K562 (cell line): Measurements from ENCODE around the gene SCG5. TPM values are rescaled to one million over a fixed set of nuclear protein-coding genes. Genes with fewer than 3 reads are reported as not detected.

Experiments used
- ATAC-seq: fragments of 200-7000 bp; cut with Tn5 transposase; 3 replicates; pipeline ENCODE4 v1.9.1; 2020; ENCODE audit warnings: moderate library complexity
- BruUV-seq: library from RNA; stranded (reverse); fragments of 400-500 nt; replicated peaks from 2 replicates; lab custom pipeline; 2021; lab: Mats Ljungman, UMichigan
- CTCF ChIA-PET: fragments of 300-600 bp; formaldehyde crosslinking; extraction: SDS; loops from one replicate; lab custom pipeline; 2021; ENCODE audit warnings: low intra/inter-chr PET ratio; lab: Yijun Ruan, JAX
- POLR2A ChIA-PET: fragments of 300-600, 350-650 bp; sonication (Branson Sonifier 250); formaldehyde crosslinking; extraction: SDS; loops from one replicate; lab custom pipeline; 2021; ENCODE audit warnings: antibody characterized with exemption, inconsistent platforms; lab: Yijun Ruan, JAX
- DNase-seq, 4 experiments: peaks; one replicate each; pipeline versions ENCODE4 v3.0.0 to v3.0.0-alpha.2; 2011 to 2018; ENCODE audit warnings: low spot score in 3 of 4, mixed read lengths in 3 of 4; ENCODE audit errors: extremely low read depth in 1 of 4
- FAIRE-seq: peaks from 2 replicates; lab custom pipeline; 2011; peaks lifted over from hg19 to GRCh38; lab: Jason Lieb, UNC
- H2AFZ ChIP-seq: 2 replicates; pipeline ENCODE4 v1.6.0; 2011; ENCODE audit warnings: low read depth, low read length, control low read depth, inconsistent platforms
- H3K27ac ChIP-seq: fragments of 200-600 bp; 3 replicates; pipeline ENCODE4 v1.8.0; 2011; ENCODE audit warnings: low read depth, mild to moderate bottlenecking, control low read depth, inconsistent platforms, low read length, moderate library complexity, mixed read lengths; ENCODE audit errors: extremely low read depth
- H3K27me3 ChIP-seq, 2 experiments: fragments of 300-600 bp in 1 of 2; 2 replicates in 1 of 2; 3 replicates in 1 of 2; pipeline versions ENCODE4 v1.6.0 to v1.8.0; 2011; ENCODE audit warnings: inconsistent platforms in 2 of 2, low read length in 2 of 2, mild to moderate bottlenecking in 1 of 2, mixed read lengths in 1 of 2, moderate library complexity in 1 of 2; ENCODE audit not compliant: control insufficient read depth in 2 of 2, insufficient read depth in 2 of 2
- H3K36me3 ChIP-seq: fragments of 300-600 bp; 3 replicates; pipeline ENCODE4 v1.8.0; 2011; ENCODE audit warnings: mild to moderate bottlenecking, low read length, inconsistent platforms; ENCODE audit not compliant: control insufficient read depth, insufficient read depth
- H3K4me1 ChIP-seq, 2 experiments: fragments of 200-600 bp in 1 of 2; replicated peaks in 1 of 2; 2 replicates in 1 of 2; 3 replicates in 1 of 2; pipeline versions ENCODE4 v1.5.1 to v1.8.0; 2011; ENCODE audit warnings: inconsistent platforms in 2 of 2, low read length in 2 of 2, mild to moderate bottlenecking in 1 of 2, mixed read lengths in 1 of 2, moderate library complexity in 1 of 2; ENCODE audit not compliant: control insufficient read depth in 2 of 2, insufficient read depth in 2 of 2
- H3K4me2 ChIP-seq: 2 replicates; pipeline ENCODE4 v1.6.1; 2011; ENCODE audit warnings: low read length, control low read depth, inconsistent platforms, mixed read lengths; ENCODE audit not compliant: insufficient read depth
- H3K4me3 ChIP-seq: fragments of 200-600 bp; sonication (generic), shearing (Covaris generic); 2 replicates; pipeline ENCODE4 v1.5.1; 2016; ENCODE audit warnings: control low read depth, inconsistent platforms
- H3K79me2 ChIP-seq: fragments of 200-600 bp; 3 replicates; pipeline ENCODE4 v1.8.0; 2011; ENCODE audit warnings: low read length, inconsistent platforms; ENCODE audit not compliant: control insufficient read depth, insufficient read depth
- H3K9ac ChIP-seq, 2 experiments: 2 replicates each; pipeline versions ENCODE4 v1.6.0 to v1.6.1; 2011; ENCODE audit warnings: low read depth in 2 of 2, low read length in 2 of 2, control low read depth in 1 of 2, inconsistent platforms in 1 of 2, mild to moderate bottlenecking in 1 of 2, mixed read lengths in 1 of 2; ENCODE audit not compliant: insufficient read depth in 1 of 2
- H3K9me1 ChIP-seq: one replicate; pipeline ENCODE4 v1.6.0; 2011; ENCODE audit warnings: inconsistent platforms, mild to moderate bottlenecking, low read length, moderate library complexity; ENCODE audit not compliant: control insufficient read depth, insufficient read depth
- H3K9me3 ChIP-seq: replicated peaks from 2 replicates; pipeline ENCODE4 v1.5.1; 2011; ENCODE audit warnings: low read depth, low read length, inconsistent platforms; ENCODE audit not compliant: control insufficient read depth, insufficient read depth
- H4K20me1 ChIP-seq: replicated peaks from 2 replicates; pipeline ENCODE4 v1.6.1; 2011; ENCODE audit warnings: low read length, inconsistent platforms, mixed read lengths; ENCODE audit not compliant: control insufficient read depth, insufficient read depth
- BRF2 ChIP-seq: IDR thresholded peaks from 3 replicates; pipeline ENCODE4 v1.6.1; 2011; ENCODE audit warnings: borderline replicate concordance, mild to moderate bottlenecking; ENCODE audit not compliant: insufficient read length, insufficient read depth
- CGGBP1 ChIP-seq: fragments of 250-450 bp; sonication (Bioruptor Pico); IDR thresholded peaks from 2 replicates; pipeline ENCODE4 v1.9.0; 2021; ENCODE audit warnings: mild to moderate bottlenecking
- HNRNPK ChIP-seq: fragments of 200-400 bp; formaldehyde crosslinking; IDR thresholded peaks from one replicate; pipeline ENCODE4 v1.6.1; 2018; ENCODE audit warnings: mild to moderate bottlenecking, low read depth, low read length; ENCODE audit not compliant: poor library complexity, severe bottlenecking
- MCM7 ChIP-seq, 2 experiments: fragments of 450-650 bp; IDR thresholded peaks; 2 replicates each; pipeline ENCODE4 v1.6.1; 2016 to 2018
- MEF2A ChIP-seq: IDR thresholded peaks from 2 replicates; pipeline ENCODE4 v1.6.1; 2011; ENCODE audit warnings: low read depth, mild to moderate bottlenecking, low read length, moderate library complexity; ENCODE audit not compliant: control insufficient read depth
- NFYB ChIP-seq: IDR thresholded peaks from 2 replicates; pipeline ENCODE4 v1.6.1; 2011; ENCODE audit warnings: mild to moderate bottlenecking, moderate library complexity; ENCODE audit not compliant: insufficient read length; ENCODE audit errors: extremely low read depth
- RB1 ChIP-seq: fragments of 450-650 bp; IDR thresholded peaks from 2 replicates; pipeline ENCODE4 v1.6.1; 2017; ENCODE audit warnings: low read depth, mild to moderate bottlenecking
- RBFOX2 ChIP-seq: fragments of 200-400 bp; formaldehyde crosslinking; IDR thresholded peaks from 2 replicates; pipeline ENCODE4 v1.6.1; 2017; ENCODE audit warnings: low read depth, mild to moderate bottlenecking, low read length, moderate library complexity
- SFPQ ChIP-seq: fragments of 200-400 bp; formaldehyde crosslinking; IDR thresholded peaks from 2 replicates; pipeline ENCODE4 v1.6.1; 2017; ENCODE audit warnings: mild to moderate bottlenecking, low read depth, low read length, moderate library complexity
- ZNF174 ChIP-seq: fragments of 250-450 bp; sonication (Bioruptor Pico); IDR thresholded peaks from 2 replicates; pipeline ENCODE4 v1.4.0; 2020; ENCODE audit warnings: mild to moderate bottlenecking
- ZNF232 ChIP-seq: sonication (generic); formaldehyde crosslinking; IDR thresholded peaks from 2 replicates; pipeline ENCODE4 v1.8.0; 2022; ENCODE audit warnings: mild to moderate bottlenecking, missing genetic modification reagents
- ZNF780A ChIP-seq: fragments of 250-450 bp; sonication (Bioruptor Pico); IDR thresholded peaks from 2 replicates; pipeline ENCODE4 v1.5.0; 2021; ENCODE audit warnings: mild to moderate bottlenecking
- WGBS: fragments of 100-300 bp; shearing (Covaris generic); methylation state at CpG from one replicate; pipeline ENCODE4 v1.1.6; 2016; ENCODE audit warnings: low coverage, mixed read lengths; ENCODE audit not compliant: insufficient coverage; ENCODE audit errors: missing lambda C conversion rate; 5-methylcytosine and 5-hydroxymethylcytosine counted together
- in situ Hi-C: fragments of 300-500 bp; cut with MboI; formaldehyde crosslinking; loops from 4 replicates; pipeline ENCODE4 v1.15.0; 2018; ENCODE audit warnings: inconsistent platforms, mixed read lengths
- intact Hi-C: fragments of 100-400 bp; cut with micrococcal nuclease; formaldehyde crosslinking; loops from 2 replicates; pipeline ENCODE4 v1.14.2; 2022
- polyA plus RNA-seq, 8 experiments: library from polyadenylated mRNA; depleted of rRNA in 4 of 8; stranded (reverse) in 5 of 8; unstranded in 3 of 8; fragments of >200 nt; fragmentation: Nextera tagmentation in 2 of 8; fragmentation: Illumina TruSeq in 1 of 8; extraction: Ambion mirVana in 2 of 8; extraction: Trizol in 1 of 8; gene quantifications; 2 replicates each; pipeline versions ENCODE4 v1.2.1 to v1.2.3, GENCODE V29; 2011 to 2014; ENCODE audit warnings: inconsistent platforms in 1 of 8, missing spikeins in 1 of 8
- total RNA-seq, 7 experiments: library from RNA; depleted of rRNA in 6 of 7; stranded (reverse); fragments of >200 nt in 6 of 7; fragmentation: Illumina TruSeq in 2 of 7; extraction: Trizol in 2 of 7; gene quantifications; 2 replicates each; pipeline versions ENCODE4 v1.2.1 to v1.2.3, GENCODE V29; 2011 to 2021; ENCODE audit warnings: low replicate concordance in 1 of 7

The SCG5 gene
- total and polyA plus RNA-seq, 9 of the 15 experiments (the other 6 are each of a cell fraction or from before 2014, with no cell fraction given) = 0.06 to 0.76 (median 0.28) TPM; not detected in 2

- TF ChIP-seq NFYB = no peak
- no peak for TF ChIP-seq ZNF780A (CRISPR knock-in tag)
- no peak for TF ChIP-seq BRF2
- TF ChIP-seq MEF2A = no peak
- no peak for TF ChIP-seq RB1
These were observed 34.0 kb downstream of the SCG5 start (continued) for GRCh38 chr15:32675466-32675865.

GRCh38 chr15:32676169-32676568 lies 34.7 kb downstream of the SCG5 start:
- Histone ChIP-seq H2AFZ (no peak overlapping the region), H3K36me3 (no peaks in the 10 kb centered on the region), H3K27ac (no peak overlapping the region), H3K79me2 (no peaks in the 10 kb centered on the region), H4K20me1 (no peaks in the 10 kb centered on the region), H3K9me1 (no peaks in the 10 kb centered on the region), H3K4me3 (no peak overlapping the region), H3K4me2 (no peak overlapping the region), H3K9me3 (no peaks in the 10 kb centered on the region), H3K4me1 (peaks cover 0 to 3% of the 10 kb centered on the region in 2 experiments; a peak in 1 of 5 replicates), H3K9ac (no peak overlapping the region), H3K27me3 (peaks cover 17 to 20% of the 10 kb centered on the region in 2 experiments; a peak in 4 of 5 replicates)
- in situ Hi-C loops (no loop called here), intact Hi-C loops (no loop called here)
- FAIRE-seq = no peak
- DNase-seq = no peak
- TF ChIP-seq SFPQ = no peak
- TF ChIP-seq CGGBP1 (CRISPR knock-in tag) = no peak
- no peak for TF ChIP-seq RBFOX2
- no peak for TF ChIP-seq ZNF174
- TF ChIP-seq ZNF232 (CRISPR knock-in tag) = no peak
- no peak for TF ChIP-seq HNRNPK
- no peak for TF ChIP-seq MCM7 (IDR thresholded peaks at IDR 0.05)
- WGBS = 3% methylated on average over 2 of the region's 2 CpGs
- no peak for ATAC-seq
- CTCF ChIA-PET = no interaction called here
- BruUV-seq = no TSS peak
- POLR2A ChIA-PET = no interaction called here
